Activated naive CD4-positive, alpha-beta T cell treated with anti-CD3 and anti-CD28 coated beads, Interleukin-2, amount 50 U/mL, for 16 hours (primary cell): ENCODE results near the gene MYRIP.

Experiments used
- DNase-seq: peaks from one replicate; pipeline ENCODE4 v3.0.0-alpha.2; 2020

The MYRIP gene

GRCh38 chr3:40086890-40087883 lies 277.8 kb downstream of the MYRIP start:
- no peak for DNase-seq

GRCh38 chr3:40088527-40089170 lies 279.2 kb downstream of the MYRIP start:
- DNase-seq: no peak

GRCh38 chr3:40096661-40097111 lies 287.3 kb downstream of the MYRIP start:
- no peak for DNase-seq

- no peak for DNase-seq
Measured at GRCh38 chr3:40097131-40098117, 288.0 kb downstream of the MYRIP start.

GRCh38 chr3:40098261-40098759 lies 288.9 kb downstream of the MYRIP start:
- no peak for DNase-seq

GRCh38 chr3:40099871-40100270 lies 290.5 kb downstream of the MYRIP start:
- no peak for DNase-seq

GRCh38 chr3:40102182-40102581 lies 292.8 kb downstream of the MYRIP start:
- no peak for DNase-seq

GRCh38 chr3:40103829-40104228 lies 294.4 kb downstream of the MYRIP start:
- no peak for DNase-seq

GRCh38 chr3:40104441-40104840 lies 295.0 kb downstream of the MYRIP start:
- DNase-seq: no peak

- no peak for DNase-seq
Measured at GRCh38 chr3:40108643-40109042, 299.2 kb downstream of the MYRIP start.

- DNase-seq: no peak
Measured at GRCh38 chr3:40109641-40110490, 300.5 kb downstream of the MYRIP start.

GRCh38 chr3:40116478-40117177 lies 307.2 kb downstream of the MYRIP start:
- no peak for DNase-seq

- DNase-seq: no peak
Measured at GRCh38 chr3:40118091-40118490, 308.7 kb downstream of the MYRIP start.

- DNase-seq: no peak
Measured at GRCh38 chr3:40120067-40120692, 310.8 kb downstream of the MYRIP start.

- DNase-seq: no peak
Measured at GRCh38 chr3:40120806-40121205, 311.4 kb downstream of the MYRIP start.

- DNase-seq: no peak
Measured at GRCh38 chr3:40124918-40125317, 315.5 kb downstream of the MYRIP start.

GRCh38 chr3:40128166-40128565 lies 318.8 kb downstream of the MYRIP start:
- no peak for DNase-seq

- DNase-seq: no peak
Measured at GRCh38 chr3:40129510-40129909, 320.1 kb downstream of the MYRIP start.

GRCh38 chr3:40129981-40130380 lies 320.6 kb downstream of the MYRIP start:
- DNase-seq: no peak

GRCh38 chr3:40130721-40131120 lies 321.3 kb downstream of the MYRIP start:
- DNase-seq: no peak
